ENCODE data around the gene TERT. TPM values are rescaled to one million over a fixed set of nuclear protein-coding genes. Genes with fewer than 3 reads are reported as not detected.

Gene TERT
- total RNA-seq, 2 donors from 2014 or later: not detected

DNA sequence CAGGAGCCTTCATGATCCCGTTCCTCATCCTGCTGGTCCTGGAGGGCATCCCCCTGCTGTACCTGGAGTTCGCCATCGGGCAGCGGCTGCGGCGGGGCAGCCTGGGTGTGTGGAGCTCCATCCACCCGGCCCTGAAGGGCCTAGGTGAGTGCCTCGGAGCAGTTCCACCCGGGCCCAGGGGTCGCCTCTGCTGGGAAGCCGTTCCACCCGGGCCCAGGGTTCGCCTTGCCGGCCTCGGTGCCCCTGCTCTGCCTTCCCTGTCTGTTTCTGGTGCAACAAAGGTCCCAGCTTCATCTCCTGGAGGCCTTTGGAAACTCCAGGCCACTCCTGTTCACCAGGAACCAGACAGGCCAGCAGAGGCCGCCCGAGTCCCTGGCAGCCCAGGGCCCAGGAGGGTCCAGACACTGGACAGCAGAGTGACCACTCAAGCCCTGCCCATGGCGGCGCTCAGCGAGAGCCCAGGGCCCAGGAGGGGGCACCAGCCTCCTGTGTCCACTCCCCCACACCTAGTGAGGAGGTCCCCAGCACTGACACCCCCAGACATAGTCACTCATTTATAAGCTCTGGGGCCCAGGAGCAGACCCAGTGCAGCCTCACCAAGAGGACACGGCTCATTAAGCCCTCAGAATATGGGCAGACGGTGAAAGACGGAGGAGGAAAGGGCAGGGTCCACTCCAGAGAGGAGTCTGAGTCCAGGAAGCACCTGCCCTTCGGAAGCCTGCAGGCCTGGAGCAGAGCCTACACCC is 86.0 kb downstream of the TERT start:
- DNase-seq (ENCODE audit: low spot score): no peak
- Histone ChIP-seq H3K4me3 (no peak overlapping the region), H3K36me3 (no peaks in the 10 kb centered on the region), H3K27ac (no peak overlapping the region), H3K27me3 (replicated peaks; ENCODE audit: insufficient read depth) (no peaks in the 10 kb centered on the region), H3K4me1 (ENCODE audit: control insufficient read depth in 1 of 2, low read depth in 2 of 2) (no peaks in the 10 kb centered on the region), H3K9me3 (no peaks in the 10 kb centered on the region)
- TF ChIP-seq, protein P1, sequence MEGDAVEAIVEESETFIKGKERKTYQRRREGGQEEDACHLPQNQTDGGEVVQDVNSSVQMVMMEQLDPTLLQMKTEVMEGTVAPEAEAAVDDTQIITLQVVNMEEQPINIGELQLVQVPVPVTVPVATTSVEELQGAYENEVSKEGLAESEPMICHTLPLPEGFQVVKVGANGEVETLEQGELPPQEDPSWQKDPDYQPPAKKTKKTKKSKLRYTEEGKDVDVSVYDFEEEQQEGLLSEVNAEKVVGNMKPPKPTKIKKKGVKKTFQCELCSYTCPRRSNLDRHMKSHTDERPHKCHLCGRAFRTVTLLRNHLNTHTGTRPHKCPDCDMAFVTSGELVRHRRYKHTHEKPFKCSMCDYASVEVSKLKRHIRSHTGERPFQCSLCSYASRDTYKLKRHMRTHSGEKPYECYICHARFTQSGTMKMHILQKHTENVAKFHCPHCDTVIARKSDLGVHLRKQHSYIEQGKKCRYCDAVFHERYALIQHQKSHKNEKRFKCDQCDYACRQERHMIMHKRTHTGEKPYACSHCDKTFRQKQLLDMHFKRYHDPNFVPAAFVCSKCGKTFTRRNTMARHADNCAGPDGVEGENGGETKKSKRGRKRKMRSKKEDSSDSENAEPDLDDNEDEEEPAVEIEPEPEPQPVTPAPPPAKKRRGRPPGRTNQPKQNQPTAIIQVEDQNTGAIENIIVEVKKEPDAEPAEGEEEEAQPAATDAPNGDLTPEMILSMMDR (IDR thresholded peaks at IDR 0.05): no peak
- ATAC-seq (ENCODE audit: insufficient number of reproducible peaks, low FRiP score, low read depth): no peak

DNA sequence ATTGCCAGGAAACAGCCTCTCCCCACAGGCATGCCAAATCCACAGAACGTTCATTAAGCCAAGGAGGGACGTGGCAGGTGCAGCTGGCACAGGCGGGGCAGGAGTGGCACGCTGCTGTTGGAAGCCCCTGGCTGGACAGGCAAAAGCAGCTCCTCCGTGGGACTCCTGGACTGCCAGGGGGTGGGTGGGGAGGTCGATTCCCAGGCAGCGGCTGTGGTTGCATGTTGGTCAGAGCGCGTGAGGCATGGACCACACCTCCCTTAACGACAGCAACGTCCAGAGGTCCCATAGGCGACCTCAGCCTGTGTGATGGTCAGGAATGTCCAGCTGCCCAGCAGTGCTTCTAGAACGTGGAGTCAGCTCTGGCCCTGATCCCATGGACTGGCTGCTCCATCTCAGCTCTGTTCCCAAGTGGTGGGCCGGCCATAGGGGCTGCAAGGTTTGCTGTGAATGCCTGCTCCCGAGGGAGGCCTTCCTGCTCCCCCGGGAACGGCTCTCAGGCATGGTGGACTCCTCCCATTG is 86.6 kb downstream of the TERT start:
- H3K4me3 ChIP-seq: no peak overlapping the region
- H3K9me3 ChIP-seq: no peaks in the 10 kb centered on the region
- no peak for ATAC-seq (ENCODE audit: insufficient number of reproducible peaks, low FRiP score, low read depth)
- H3K27ac ChIP-seq: no peak overlapping the region
- no peaks in the 10 kb centered on the region for H3K27me3 ChIP-seq (replicated peaks; ENCODE audit: insufficient read depth)
- DNase-seq (ENCODE audit: low spot score): no peak
- H3K36me3 ChIP-seq: no peaks in the 10 kb centered on the region
- no peaks in the 10 kb centered on the region for H3K4me1 ChIP-seq (ENCODE audit: control insufficient read depth in 1 of 2, low read depth in 2 of 2)
- TF ChIP-seq, protein P1 (IDR thresholded peaks at IDR 0.05): no peak

DNA sequence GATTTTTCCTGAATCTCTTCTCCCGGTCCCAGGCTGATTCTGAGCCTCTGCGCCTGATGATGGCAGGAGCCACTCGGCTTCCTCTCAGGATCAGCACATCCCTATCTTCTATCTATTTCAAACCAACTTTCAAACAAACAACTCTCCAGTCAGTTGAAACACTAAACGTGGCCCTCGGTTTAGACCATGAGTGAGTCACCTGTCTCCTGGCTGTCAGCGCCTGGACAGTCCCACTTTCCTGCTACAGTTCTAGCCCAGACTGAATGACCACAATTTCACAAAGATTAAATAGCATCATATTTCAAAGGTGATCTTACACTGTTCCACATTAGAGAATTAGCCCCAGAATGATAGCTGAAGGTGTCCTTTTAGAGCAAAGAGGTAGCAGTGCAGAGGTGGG is 87.3 kb downstream of the TERT start:
- Histone ChIP-seq H3K4me3 (no peak overlapping the region), H3K9me3 (no peaks in the 10 kb centered on the region), H3K27ac (no peak overlapping the region), H3K36me3 (no peaks in the 10 kb centered on the region), H3K4me1 (ENCODE audit: control insufficient read depth in 1 of 2, low read depth in 2 of 2) (no peaks in the 10 kb centered on the region), H3K27me3 (replicated peaks; ENCODE audit: insufficient read depth) (no peaks in the 10 kb centered on the region)
- TF ChIP-seq, protein P1 (IDR thresholded peaks at IDR 0.05): no peak
- ATAC-seq (ENCODE audit: insufficient number of reproducible peaks, low FRiP score, low read depth): no peak
- DNase-seq (ENCODE audit: low spot score): no peak

DNA sequence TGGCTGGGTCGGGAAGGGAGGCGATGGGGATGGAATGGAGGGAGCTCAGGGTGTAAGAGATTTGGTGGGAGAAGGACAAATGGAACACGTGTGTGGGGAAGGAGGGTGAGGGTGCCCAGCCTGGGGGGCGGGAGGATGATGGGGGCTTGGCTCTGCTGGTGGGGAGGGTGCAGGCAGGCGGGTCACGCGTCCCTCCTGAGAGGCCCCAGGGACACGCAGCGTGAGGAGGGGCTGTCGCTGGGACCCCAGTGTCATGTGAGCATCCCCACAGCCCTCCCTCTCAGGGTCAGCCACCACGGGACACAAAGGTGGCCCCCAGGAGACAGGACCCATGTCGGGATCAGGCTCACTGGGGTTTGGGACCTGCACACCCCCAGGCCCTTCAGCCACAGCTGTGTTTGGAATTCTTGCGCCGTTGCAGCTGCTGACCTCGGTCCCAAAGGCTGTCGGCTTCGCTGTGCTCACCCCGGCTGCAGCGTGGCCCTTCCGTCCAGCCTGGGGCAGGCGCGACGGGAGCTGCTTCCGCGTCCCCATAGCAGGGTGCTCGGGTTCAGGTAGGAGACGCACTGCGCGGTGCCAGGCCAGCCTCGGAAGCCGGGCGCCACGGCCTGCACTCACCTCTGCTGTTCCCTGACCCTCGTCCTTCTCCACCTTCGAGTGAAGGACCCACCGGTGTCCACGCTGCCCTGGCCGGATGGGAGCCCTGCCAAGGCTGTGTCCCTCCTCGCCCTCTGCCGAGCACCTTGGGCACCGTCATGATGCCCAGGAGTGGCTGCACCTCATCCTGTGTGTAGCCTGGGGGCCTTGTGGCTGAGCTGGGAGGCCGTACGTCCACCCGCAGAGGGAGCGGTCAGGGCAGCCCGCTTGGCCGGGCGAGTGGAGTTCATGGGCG is 88.1 kb downstream of the TERT start:
- no peak for ATAC-seq (ENCODE audit: insufficient number of reproducible peaks, low FRiP score, low read depth)

More for the DNA sequence above, 88.1 kb downstream of the TERT start:
- Histone ChIP-seq H3K4me1 (ENCODE audit: control insufficient read depth in 1 of 2, low read depth in 2 of 2) (no peaks in the 10 kb centered on the region), H3K36me3 (no peaks in the 10 kb centered on the region), H3K27me3 (replicated peaks; ENCODE audit: insufficient read depth) (no peaks in the 10 kb centered on the region), H3K9me3 (no peaks in the 10 kb centered on the region), H3K27ac (no peak overlapping the region), H3K4me3 (no peak overlapping the region)
- DNase-seq (ENCODE audit: low spot score): no peak
- TF ChIP-seq, protein P1 (IDR thresholded peaks at IDR 0.05): no peak

Data from thoracic aorta (tissue), 2 donors.